AG09319 (cell line): ENCODE measurements around the gene HGF.

Experiments used
- DNase-seq: peaks from one replicate; pipeline ENCODE4 v3.0.0-alpha.2; 2010; ENCODE audit warnings: low read depth; ENCODE audit errors: extremely low read depth
- TF ChIP-seq, protein P1 (sequence below): IDR thresholded peaks from 2 replicates; pipeline ENCODE4 v1.5.1; 2011; ENCODE audit warnings: low read depth, mild to moderate bottlenecking, inconsistent platforms, low read length, moderate library complexity

The HGF gene

DNA sequence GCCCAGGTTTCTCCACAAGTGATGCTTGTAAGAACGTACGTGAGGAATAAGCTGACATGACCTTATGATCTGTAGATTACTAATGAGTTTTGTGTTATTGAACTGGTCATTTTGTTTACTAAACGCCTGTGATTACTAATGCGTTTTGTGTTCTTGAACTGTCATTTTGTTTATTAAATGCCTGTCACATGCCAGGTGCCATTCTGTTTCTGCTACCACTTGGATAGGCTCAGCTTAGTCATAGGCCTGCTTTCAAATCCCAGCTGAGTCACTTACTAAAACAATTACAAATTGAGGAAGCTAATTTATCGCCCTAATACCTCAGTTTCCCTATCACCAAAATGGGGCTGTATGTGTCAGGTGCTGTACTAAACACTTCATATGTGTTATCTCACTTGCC, 4.7 kb upstream of the HGF start:
- DNase-seq = no peak
- TF ChIP-seq, protein P1, sequence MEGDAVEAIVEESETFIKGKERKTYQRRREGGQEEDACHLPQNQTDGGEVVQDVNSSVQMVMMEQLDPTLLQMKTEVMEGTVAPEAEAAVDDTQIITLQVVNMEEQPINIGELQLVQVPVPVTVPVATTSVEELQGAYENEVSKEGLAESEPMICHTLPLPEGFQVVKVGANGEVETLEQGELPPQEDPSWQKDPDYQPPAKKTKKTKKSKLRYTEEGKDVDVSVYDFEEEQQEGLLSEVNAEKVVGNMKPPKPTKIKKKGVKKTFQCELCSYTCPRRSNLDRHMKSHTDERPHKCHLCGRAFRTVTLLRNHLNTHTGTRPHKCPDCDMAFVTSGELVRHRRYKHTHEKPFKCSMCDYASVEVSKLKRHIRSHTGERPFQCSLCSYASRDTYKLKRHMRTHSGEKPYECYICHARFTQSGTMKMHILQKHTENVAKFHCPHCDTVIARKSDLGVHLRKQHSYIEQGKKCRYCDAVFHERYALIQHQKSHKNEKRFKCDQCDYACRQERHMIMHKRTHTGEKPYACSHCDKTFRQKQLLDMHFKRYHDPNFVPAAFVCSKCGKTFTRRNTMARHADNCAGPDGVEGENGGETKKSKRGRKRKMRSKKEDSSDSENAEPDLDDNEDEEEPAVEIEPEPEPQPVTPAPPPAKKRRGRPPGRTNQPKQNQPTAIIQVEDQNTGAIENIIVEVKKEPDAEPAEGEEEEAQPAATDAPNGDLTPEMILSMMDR = no peak

- DNase-seq = no peak
These were observed 929 bp upstream of the HGF start for GRCh38 chr7:81770728-81771223.

GRCh38 chr7:81768951-81769778, 682 bp downstream of the HGF start:
- DNase-seq = no peak
- TF ChIP-seq, protein P1 = no peak

More at GRCh38 chr7:81770728-81771223, 929 bp upstream of the HGF start:
- TF ChIP-seq, protein P1 = no peak

DNA sequence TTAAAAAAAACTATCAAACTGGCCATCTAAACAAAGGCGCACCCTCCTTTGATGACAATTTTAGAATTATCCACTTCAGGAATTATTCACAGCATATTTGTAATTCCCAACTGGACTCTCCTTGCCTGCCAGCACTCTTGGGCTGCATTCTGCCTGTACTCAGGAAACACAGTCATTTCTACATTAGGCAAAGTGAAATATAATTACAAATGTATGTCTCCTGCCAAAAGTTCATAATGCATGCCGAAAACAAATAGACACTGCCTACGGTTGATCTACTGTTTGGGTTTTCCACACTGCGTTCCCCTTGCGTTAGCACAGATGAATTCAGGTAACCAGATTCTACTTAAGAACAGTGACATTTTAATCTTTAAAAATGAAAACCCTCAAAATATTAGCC, 1.9 kb downstream of the HGF start:
- TF ChIP-seq, protein P1 = no peak
- peak; percentile 23 for DNase-seq

DNA sequence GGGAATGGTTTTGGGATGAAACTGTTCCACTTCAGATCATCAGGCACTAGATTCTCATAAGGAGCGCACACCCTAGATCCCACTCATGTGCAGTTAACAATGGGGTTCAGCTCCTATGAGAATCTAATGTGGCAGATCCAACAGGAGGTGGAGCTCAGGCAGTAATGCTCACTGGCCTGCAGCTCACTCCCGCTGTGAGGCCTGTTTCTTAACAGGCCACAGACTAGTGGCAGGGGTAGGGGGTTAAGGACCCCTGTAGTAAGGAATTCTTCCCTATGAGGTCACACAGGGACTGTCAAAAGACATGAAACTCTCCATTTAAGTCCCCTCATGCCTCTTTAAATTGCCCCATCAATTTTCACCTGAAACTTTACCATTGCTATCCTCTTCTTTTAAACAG, 8.0 kb downstream of the HGF start:
- DNase-seq = no peak

GRCh38 chr7:81761031-81761430, 8.8 kb downstream of the HGF start:
- TF ChIP-seq, protein P1 = no peak

More for the DNA sequence above, 8.0 kb downstream of the HGF start:
- TF ChIP-seq, protein P1 = no peak

GRCh38 chr7:81754918-81755696, 14.7 kb downstream of the HGF start:
- TF ChIP-seq, protein P1 = no peak
- no peak for DNase-seq

More at GRCh38 chr7:81761031-81761430, 8.8 kb downstream of the HGF start:
- DNase-seq = no peak
